ENCODE data around the gene OR1N1.

- TF ChIP-seq BHLHE40 (IDR thresholded peaks at IDR 0.05; ENCODE audit: borderline replicate concordance) (no peak), HDGF (IDR thresholded peaks at IDR 0.05; ENCODE audit: borderline replicate concordance) (no peak), NFRKB (IDR thresholded peaks at IDR 0.05) (no peak), FOXA1 (IDR thresholded peaks at IDR 0.05) (no peak), FOXM1 (IDR thresholded peaks at IDR 0.05; ENCODE audit: borderline replicate concordance) (no peak)
Observed at GRCh38 chr9:122479062-122479461, 48.0 kb downstream of the OR1N1 start.

All from HEK293T (cell line).